ENCODE measurements around the gene ABHD11.

ABHD11 gene

DNA sequence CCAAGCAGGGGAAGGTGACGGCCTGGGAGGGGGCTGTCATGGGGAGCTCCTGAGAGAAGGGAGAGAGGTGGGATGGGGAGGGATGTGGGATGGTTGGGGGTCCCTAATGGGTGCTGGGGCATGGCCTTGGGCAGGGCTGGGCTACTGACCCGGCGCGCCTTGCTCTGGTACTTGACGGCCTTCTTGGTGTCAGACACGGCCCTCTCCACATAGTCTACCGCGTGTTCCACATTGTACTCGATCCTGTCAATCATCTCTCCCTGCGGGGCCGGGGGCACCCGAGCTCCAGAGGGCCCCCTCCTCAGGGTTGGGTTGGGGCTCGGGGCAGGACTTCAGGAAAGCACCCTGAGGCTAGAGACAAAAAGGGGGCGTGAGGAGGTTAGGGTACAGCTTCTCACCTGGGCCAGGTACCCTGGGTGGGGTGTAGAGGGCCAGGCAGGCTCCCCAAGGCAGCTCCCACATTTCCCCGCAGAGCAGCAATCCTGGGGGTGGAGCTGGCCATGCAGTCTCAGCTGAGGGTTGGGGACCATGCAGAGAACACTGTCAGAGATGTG is 37.9 kb downstream of the ABHD11 start:
- no peak for DNase-seq (ENCODE audit: low spot score)

DNA sequence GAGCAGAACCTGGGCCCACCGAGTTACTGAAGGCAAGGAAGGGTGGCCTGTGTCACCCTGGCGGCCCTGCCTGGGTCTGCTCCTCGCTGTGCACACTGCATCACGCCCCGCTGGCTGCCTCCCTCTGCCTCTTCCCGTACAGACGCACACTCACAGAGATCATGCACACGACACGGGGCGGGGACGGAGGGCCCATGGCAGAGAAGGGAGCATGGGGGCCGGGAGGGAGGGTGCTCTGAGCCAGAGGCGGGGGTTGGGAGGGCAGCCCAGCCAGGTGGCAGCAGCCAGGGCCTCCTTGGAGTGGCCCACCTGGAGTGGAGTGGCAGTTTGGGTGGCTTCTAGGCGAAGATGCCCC is 38.6 kb downstream of the ABHD11 start:
- DNase-seq (ENCODE audit: low spot score), result no peak

DNA sequence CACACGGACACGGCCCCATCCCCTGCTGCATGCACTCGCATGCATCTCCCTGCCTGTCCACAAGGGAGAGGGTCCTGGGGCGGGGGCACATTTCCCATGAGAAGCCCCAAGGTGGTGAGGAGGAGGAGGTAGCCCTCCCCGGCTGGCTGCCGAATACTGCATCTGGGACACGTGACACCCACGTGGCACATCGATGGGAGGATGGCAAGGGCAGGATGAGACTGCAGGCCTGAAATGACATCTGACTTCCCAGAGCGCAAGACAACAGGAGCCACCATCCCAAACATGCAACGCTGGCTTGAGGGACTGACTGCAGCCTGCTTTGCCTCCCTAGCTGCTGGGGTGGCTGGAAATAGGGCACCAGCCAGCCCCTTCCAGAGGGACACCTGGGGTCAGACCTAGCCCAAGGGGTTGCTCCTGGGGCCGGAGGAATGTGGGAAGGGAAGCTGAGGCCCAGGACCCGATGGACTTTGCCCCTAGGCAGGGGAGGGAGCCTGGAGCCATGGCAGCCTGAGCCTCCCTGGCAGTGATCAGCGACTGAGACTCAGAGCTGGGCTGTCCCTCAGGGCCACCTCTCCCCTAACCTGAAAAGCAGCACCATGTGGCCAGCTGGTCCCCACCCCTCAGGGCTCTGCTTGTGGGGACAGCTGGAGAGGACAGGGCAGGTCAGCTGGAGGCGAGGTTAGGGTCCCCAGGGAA is 39.1 kb downstream of the ABHD11 start:
- no peak for DNase-seq (ENCODE audit: low spot score)

DNA sequence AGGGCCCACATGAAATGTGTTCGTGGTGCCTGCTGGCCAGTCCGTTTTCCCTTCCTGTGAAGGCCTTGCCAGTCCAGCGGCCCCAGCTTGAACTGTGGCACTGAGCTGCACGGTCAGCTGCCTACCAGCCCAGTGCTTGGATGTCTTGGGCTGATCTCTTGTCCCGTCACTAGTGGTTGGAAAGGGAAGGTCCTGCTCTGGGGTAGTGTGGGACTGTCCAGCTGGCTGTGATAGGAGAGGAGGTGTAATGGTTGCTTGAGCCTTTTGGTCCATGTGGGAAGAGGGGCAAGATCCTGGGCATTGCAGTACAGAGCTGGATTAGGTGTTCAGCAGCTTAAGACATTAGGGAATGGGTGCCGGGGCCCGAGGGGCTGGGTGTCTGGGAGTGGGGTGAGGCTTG is 40.2 kb downstream of the ABHD11 start:
- DNase-seq (ENCODE audit: low spot score), result no peak

DNA sequence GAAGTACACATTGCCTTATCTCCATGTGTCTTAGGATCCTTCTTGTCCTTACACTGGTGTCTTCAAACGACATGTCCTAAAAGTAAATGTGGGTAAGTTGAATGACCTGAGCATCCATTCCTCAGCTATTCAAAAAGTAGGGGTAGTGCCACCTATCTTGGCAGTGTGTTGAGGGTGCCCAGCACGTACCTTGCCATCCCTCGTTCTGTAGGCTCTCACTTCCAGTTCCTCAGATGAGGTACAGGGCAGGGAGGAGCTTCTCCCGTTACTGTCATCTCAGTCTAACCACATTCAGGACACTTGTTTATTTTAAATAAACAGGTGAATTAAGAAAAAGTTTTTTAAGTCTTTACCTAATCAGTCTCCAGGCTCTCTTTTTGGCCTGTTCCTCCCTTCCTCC is 42.2 kb downstream of the ABHD11 start:
- DNase-seq (ENCODE audit: low spot score), result no peak

DNA sequence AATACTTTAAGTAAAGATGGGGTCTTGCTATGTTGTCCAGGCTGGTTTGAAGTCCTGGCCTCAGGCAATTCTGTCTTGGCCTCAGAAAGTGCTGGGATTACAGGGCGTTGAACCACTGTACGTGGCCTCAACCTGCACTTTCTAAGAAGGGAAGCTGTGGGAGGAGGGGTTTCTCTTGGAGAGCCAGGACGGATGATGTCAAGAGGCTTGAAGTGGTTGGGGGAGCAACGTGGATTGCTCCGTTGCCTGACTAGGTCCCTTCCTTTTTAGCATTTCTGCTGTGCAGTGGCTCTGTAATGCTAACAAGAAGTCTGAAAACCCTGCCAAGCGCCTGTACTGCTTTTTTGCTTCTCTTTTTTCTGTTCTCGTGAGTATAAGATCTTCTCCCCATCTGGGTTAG is 48.0 kb downstream of the ABHD11 start:
- DNase-seq (ENCODE audit: low spot score), result no peak

DNA sequence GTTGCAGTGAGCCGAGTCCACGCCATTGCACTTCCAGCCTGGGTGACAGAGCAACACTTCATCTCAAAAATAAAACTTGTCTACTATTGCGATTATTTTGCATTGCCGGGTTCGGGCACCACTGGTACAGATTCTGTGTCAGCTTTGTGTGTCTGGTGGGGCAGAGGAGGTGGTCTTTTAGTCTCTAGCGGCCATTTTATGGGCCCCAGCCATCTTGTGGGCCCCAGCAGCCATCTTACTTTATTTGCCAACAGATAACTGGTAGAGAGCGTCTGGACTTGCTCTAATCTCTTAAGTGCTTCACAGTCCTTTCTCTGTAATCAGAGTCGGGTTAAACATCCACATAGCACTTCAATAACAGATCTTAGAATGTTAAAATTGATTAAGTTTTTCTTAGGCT is 50.3 kb downstream of the ABHD11 start:
- DNase-seq (ENCODE audit: low spot score), result no peak
